Lower leg skin (tissue), 4 donors: ENCODE results near the gene FCHO1. TPM values are rescaled to one million over a fixed set of nuclear protein-coding genes. Genes with fewer than 3 reads are reported as not detected.
A peak's percentile ranks its signal among the peaks of the same experiment; 100 is the strongest.

Source experiments
- DNase-seq, 2 donors: peaks; one replicate each; pipeline ENCODE4 v3.0.0-alpha.2; 2019; ENCODE audit warnings: low spot score in 2 of 2
- H3K4me3 ChIP-seq: fragments of 200-600 bp; sonication (generic); 2 replicates; pipeline ENCODE4 v1.5.1; 2017; ENCODE audit warnings: mild to moderate bottlenecking, low read depth; ENCODE audit not compliant: poor library complexity, severe bottlenecking
- CTCF ChIP-seq, 3 donors: fragments of 450-650 bp; IDR thresholded peaks; one replicate each; pipeline ENCODE4 v1.5.1; 2016; ENCODE audit warnings: antibody characterized with exemption in 3 of 3, mild to moderate bottlenecking in 3 of 3, moderate library complexity in 2 of 3
- POLR2A ChIP-seq, 2 donors: fragments of 450-650 bp; IDR thresholded peaks; one replicate each; pipeline ENCODE4 v1.6.1; 2016 to 2017; ENCODE audit warnings: antibody characterized with exemption in 2 of 2, mild to moderate bottlenecking in 1 of 2, moderate library complexity in 1 of 2
- WGBS, 2 donors: methylation state at CpG; one replicate each; pipeline ENCODE4 v1.1.5; 2018; 5-methylcytosine and 5-hydroxymethylcytosine counted together
- intact Hi-C: fragments of 100-400 bp; cut with DNase I; formaldehyde crosslinking; loops from one replicate; pipeline ENCODE4 v1.15.0; 2023; ENCODE audit warnings: low total_unique reads
- total RNA-seq, 4 donors: library from RNA; depleted of rRNA; stranded (reverse); fragments of >200 nt; gene quantifications; one replicate each; pipeline ENCODE4 v1.1.0, GENCODE V29; 2016

Gene FCHO1
- total RNA-seq, 4 donors from 2014 or later, result 38.7 to 78.4 (median 56.3) TPM

GRCh38 chr19:17761148-17761547, 9.9 kb downstream of the FCHO1 start:
- 78 to 88% methylated on average over 4 of the region's 4 CpGs for WGBS, 2 donors
- no peak for DNase-seq
- no peak overlapping the region for H3K4me3 ChIP-seq
- no peak for TF ChIP-seq CTCF (IDR thresholded peaks at IDR 0.05)
- no peak for TF ChIP-seq POLR2A (IDR thresholded peaks at IDR 0.05)
- intact Hi-C loops, result no loop called here

GRCh38 chr19:17762505-17763229, 11.4 kb downstream of the FCHO1 start:
- WGBS, 2 donors, result 53 to 62% methylated on average over 17 of the region's 17 CpGs
- DNase-seq, result no peak
- TF ChIP-seq CTCF (IDR thresholded peaks at IDR 0.05), result no peak
- TF ChIP-seq POLR2A (IDR thresholded peaks at IDR 0.05), result no peak
- intact Hi-C loops, result no loop called here
- no peak overlapping the region for H3K4me3 ChIP-seq

GRCh38 chr19:17764348-17764747, 13.1 kb downstream of the FCHO1 start:
- H3K4me3 ChIP-seq, result no peak overlapping the region
- intact Hi-C loops, result no loop called here
- TF ChIP-seq POLR2A (IDR thresholded peaks at IDR 0.05) (no peak), CTCF (IDR thresholded peaks at IDR 0.05) (no peak)
- WGBS, 2 donors, result 89 to 96% methylated on average over 6 to 7 of the region's 7 CpGs
- no peak for DNase-seq

- intact Hi-C loops, result no loop called here
- DNase-seq, result peak; percentile 47 to 92
- TF ChIP-seq CTCF (IDR thresholded peaks at IDR 0.05), result no peak
- TF ChIP-seq POLR2A (IDR thresholded peaks at IDR 0.05), result no peak
- WGBS, 2 donors, result 46 to 49% methylated on average over 12 of the region's 12 CpGs
- H3K4me3 ChIP-seq, result no peak overlapping the region
These were observed 13.9 kb downstream of the FCHO1 start for GRCh38 chr19:17765069-17765618.

GRCh38 chr19:17766543-17767131, 15.4 kb downstream of the FCHO1 start:
- no peak overlapping the region for H3K4me3 ChIP-seq
- DNase-seq, result peak; percentile 63 to 94
- TF ChIP-seq POLR2A (IDR thresholded peaks at IDR 0.05) (no peak), CTCF (IDR thresholded peaks at IDR 0.05) (peak in 1 of 3 donors; percentile 36)
- intact Hi-C loops, result no loop called here
- 7 to 13% methylated on average over 23 to 29 of the region's 29 CpGs for WGBS, 2 donors
